ENCODE data around the gene IGHMBP2.

The IGHMBP2 gene

DNA sequence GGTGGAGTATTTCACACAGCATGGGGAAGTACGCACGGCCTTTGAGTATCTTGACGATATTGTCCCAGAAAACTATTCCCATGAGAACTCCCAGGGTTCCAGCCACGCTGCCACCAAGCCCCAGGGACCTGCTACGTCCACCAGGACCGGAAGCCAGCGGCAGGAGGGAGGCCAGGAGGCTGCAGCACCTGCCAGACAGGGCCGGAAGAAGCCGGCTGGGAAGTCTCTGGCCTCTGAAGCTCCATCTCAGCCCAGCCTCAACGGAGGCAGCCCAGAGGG, 32.6 kb downstream of the IGHMBP2 start:
- Histone ChIP-seq H3K27ac (ENCODE audit: low read length) (no peak overlapping the region), H3K9me3 (ENCODE audit: control insufficient read depth in 1 of 2, low read length in 2 of 2) (no peaks in the 10 kb centered on the region), H3K4me1 (ENCODE audit: control insufficient read depth in 1 of 2, insufficient read depth in 2 of 2, low read length in 2 of 2) (no peaks in the 10 kb centered on the region), H3K36me3 (ENCODE audit: control insufficient read depth in 1 of 2, insufficient read depth in 2 of 2, low read length in 2 of 2) (peaks cover 30 to 75% of the 10 kb centered on the region in 2 donors), H3K27me3 (ENCODE audit: low read depth, low read length) (no peaks in the 10 kb centered on the region), H3K4me3 (ENCODE audit: low read depth in 1 of 2, low read length in 2 of 2) (no peak overlapping the region)

DNA sequence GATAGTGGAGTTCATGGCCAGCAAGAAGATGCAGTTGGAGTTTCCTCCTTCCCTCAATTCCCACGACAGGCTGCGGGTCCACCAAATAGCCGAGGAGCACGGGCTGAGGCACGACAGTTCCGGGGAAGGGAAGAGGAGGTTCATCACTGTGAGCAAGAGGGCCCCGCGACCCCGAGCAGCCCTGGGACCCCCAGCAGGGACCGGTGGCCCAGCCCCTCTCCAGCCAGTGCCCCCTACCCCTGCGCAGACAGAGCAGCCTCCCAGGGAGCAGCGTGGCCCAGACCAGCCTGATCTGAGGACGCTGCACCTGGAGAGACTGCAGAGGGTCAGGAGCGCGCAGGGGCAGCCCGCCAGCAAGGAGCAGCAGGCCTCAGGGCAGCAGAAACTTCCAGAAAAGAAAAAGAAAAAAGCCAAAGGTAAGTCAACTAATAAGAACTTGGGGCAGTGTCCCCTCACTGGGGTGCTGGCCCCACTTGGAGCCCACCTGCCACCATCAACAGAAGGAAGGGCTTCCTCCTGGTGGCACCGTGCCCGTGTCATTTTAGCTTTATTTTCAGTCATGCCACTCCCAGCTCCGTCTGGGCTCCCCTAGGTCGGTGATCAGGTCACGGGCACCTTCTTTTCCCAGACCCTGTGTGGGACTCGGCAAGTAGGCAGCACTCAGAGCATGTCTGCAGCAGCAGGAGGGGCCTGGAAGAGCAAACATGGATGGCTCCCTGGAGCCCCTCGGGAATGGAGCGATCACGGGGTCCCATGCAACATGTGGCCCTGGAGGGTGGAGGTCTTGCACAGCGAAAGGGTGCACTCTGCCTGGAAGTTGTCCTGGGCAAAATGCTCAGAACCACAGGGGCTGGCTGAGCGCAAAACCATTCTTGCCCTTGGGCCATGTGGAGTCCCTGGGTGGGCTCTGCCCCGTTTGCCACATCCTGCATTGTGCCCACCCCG, 33.3 kb downstream of the IGHMBP2 start:
- no peak overlapping the region for H3K27ac ChIP-seq (ENCODE audit: low read length)
- H3K4me3 ChIP-seq (ENCODE audit: low read depth in 1 of 2, low read length in 2 of 2): no peak overlapping the region
- no peaks in the 10 kb centered on the region for H3K4me1 ChIP-seq (ENCODE audit: control insufficient read depth in 1 of 2, insufficient read depth in 2 of 2, low read length in 2 of 2)
- H3K27me3 ChIP-seq (ENCODE audit: low read depth, low read length): no peaks in the 10 kb centered on the region
- no peaks in the 10 kb centered on the region for H3K9me3 ChIP-seq (ENCODE audit: control insufficient read depth in 1 of 2, low read length in 2 of 2)
- H3K36me3 ChIP-seq (ENCODE audit: control insufficient read depth in 1 of 2, insufficient read depth in 2 of 2, low read length in 2 of 2): peaks cover 30 to 71% of the 10 kb centered on the region in 2 donors

DNA sequence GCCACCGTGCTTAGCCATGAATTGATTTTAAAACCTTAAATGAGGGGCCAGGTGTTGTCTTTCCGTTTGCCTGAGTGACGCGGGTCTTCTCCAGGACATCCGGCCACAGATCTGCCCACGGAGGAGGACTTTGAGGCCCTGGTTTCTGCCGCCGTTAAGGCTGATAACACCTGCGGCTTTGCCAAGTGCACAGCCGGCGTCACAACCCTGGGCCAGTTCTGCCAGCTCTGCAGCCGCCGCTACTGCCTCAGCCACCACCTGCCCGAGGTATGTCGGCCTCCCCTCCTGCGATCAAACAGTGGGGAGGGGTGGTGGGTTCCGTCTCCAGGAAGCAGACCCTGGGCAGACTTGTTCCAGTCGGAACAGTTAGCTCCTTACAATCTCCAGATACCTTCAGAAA, 34.4 kb downstream of the IGHMBP2 start:
- Histone ChIP-seq H3K27me3 (ENCODE audit: low read depth, low read length) (no peaks in the 10 kb centered on the region), H3K4me1 (ENCODE audit: control insufficient read depth in 1 of 2, insufficient read depth in 2 of 2, low read length in 2 of 2) (peaks cover 0 to 5% of the 10 kb centered on the region in 2 donors), H3K36me3 (ENCODE audit: control insufficient read depth in 1 of 2, insufficient read depth in 2 of 2, low read length in 2 of 2) (peaks cover 30 to 65% of the 10 kb centered on the region in 2 donors), H3K9me3 (ENCODE audit: control insufficient read depth in 1 of 2, low read length in 2 of 2) (no peaks in the 10 kb centered on the region), H3K4me3 (ENCODE audit: low read depth in 1 of 2, low read length in 2 of 2) (no peak overlapping the region), H3K27ac (ENCODE audit: low read length) (no peak overlapping the region)

DNA sequence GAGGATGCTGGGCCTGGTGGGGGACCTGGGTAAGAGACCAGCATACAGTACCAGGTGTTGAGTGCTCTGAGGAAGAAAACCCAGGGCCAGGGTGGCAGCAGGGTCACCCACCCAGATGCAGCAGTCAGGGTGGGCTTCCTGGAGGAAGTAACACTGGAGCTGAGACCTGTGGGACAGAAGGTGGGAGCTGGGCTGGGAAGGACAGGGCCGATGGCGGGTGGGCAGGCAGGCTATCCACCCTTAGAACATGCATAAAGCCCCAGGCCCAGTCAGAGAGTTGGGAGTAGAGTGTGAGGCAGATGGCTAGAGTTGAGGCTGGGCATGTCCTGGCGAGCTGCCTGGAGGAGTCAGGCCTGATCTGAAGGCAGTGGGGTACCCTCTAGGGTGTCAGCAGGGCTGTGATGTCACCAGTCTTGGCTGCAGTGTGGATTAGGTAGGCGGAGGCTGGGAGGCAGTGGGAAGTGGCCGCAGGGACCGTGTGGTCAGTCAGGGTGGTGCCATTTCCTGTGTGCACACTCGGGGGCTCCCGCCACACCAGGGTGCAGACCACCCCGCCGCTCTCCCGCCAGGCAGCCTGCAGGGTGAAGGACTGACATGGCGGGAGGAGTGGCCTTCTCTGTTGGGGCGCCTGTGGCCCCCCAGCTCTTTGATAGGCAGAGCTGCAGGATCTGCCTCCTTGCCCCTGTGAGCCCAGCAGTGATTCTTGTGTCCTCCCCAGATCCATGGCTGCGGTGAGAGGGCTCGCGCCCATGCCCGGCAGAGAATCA, 35.3 kb downstream of the IGHMBP2 start:
- H3K4me1 ChIP-seq (ENCODE audit: control insufficient read depth in 1 of 2, insufficient read depth in 2 of 2, low read length in 2 of 2): peaks cover 0 to 14% of the 10 kb centered on the region in 2 donors
- H3K4me3 ChIP-seq (ENCODE audit: low read depth in 1 of 2, low read length in 2 of 2): no peak overlapping the region
- peaks cover 29 to 61% of the 10 kb centered on the region in 2 donors for H3K36me3 ChIP-seq (ENCODE audit: control insufficient read depth in 1 of 2, insufficient read depth in 2 of 2, low read length in 2 of 2)
- no peaks in the 10 kb centered on the region for H3K9me3 ChIP-seq (ENCODE audit: control insufficient read depth in 1 of 2, low read length in 2 of 2)
- no peak overlapping the region for H3K27ac ChIP-seq (ENCODE audit: low read length)
- no peaks in the 10 kb centered on the region for H3K27me3 ChIP-seq (ENCODE audit: low read depth, low read length)

DNA sequence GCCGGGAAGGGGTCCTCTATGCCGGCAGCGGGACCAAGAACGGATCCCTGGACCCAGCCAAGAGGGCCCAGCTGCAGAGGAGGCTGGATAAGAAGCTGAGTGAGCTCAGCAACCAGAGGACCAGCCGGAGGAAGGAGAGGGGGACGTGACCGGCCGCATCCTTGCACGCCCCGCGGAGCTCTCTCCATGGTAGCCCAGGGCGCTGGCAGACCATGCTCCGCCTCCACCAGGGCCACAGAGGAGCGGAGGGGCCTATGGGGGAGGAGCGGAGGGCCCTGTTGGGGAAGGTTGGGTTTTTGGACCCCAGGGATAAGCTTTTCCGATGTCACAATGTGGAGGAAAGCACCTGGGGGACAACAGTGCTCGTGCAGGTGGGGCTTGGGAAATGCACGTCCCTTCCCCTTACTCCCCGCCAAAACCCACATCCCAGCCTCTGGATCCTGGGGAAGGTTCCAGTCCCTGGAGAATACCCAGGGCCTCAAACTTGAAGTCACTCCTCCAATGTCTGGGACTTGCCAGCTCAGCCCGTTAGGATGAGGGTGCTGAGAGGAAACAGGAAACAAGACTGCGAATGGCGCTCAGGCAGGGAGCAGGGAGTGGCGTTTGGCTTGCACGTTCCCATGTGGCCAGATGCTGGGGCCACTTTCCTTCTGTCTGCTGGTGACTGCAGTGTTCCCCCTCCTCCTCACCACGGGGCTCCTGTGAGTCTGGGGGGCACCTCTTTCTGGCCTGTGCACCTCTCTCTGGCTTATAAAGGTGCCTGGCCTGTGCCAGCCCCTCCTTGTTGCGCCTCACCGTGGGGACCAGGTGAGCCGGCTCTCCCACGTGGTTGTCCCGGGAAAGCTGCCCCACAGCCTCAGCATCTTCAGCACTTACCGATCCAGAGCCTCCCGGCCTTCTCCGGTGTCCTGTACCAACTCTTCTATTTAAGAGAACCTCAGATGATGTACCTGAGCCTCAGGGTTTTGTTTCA, 36.2 kb downstream of the IGHMBP2 start:
- no peaks in the 10 kb centered on the region for H3K9me3 ChIP-seq (ENCODE audit: control insufficient read depth in 1 of 2, low read length in 2 of 2)
- no peak overlapping the region for H3K27ac ChIP-seq (ENCODE audit: low read length)
- no peak overlapping the region for H3K4me3 ChIP-seq (ENCODE audit: low read depth in 1 of 2, low read length in 2 of 2)
- H3K4me1 ChIP-seq (ENCODE audit: control insufficient read depth in 1 of 2, insufficient read depth in 2 of 2, low read length in 2 of 2): peaks cover 0 to 14% of the 10 kb centered on the region in 2 donors
- peaks cover 21 to 53% of the 10 kb centered on the region in 2 donors for H3K36me3 ChIP-seq (ENCODE audit: control insufficient read depth in 1 of 2, insufficient read depth in 2 of 2, low read length in 2 of 2)
- H3K27me3 ChIP-seq (ENCODE audit: low read depth, low read length): no peaks in the 10 kb centered on the region

DNA sequence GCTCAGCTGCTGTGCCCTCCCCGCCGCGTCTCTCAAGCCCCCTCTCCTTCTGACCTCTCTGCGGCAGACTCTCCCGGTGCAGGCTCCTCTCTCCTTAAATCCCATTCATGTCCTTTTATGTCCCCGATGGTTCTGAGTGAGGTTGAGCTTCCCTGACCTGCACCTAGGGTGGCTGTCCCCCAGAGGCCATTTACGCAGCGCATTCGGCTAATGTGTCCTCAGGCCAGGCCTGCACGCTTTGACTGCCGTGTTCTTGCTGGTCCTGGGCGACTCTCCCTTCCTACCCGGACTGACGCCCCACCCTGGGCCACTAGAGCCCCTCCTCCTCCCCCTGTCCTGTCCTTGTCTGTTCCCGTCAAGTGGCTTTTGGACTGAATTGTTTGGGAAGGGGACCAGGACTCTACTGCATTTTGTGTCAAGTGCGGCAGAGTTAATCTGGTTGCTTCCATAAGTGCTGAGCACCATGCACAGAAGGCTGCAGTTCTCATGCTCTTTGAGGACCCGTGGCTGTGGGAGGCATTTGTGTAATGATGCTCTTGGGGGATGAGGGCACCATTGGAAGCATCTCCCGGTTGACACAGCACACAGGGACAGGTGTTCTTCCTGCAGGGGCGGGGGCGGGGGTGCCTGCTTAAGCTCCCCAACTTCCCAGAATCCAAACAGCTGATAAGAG, 37.1 kb downstream of the IGHMBP2 start:
- Histone ChIP-seq H3K27me3 (ENCODE audit: low read depth, low read length) (no peaks in the 10 kb centered on the region), H3K4me3 (ENCODE audit: low read depth in 1 of 2, low read length in 2 of 2) (no peak overlapping the region), H3K36me3 (ENCODE audit: control insufficient read depth in 1 of 2, insufficient read depth in 2 of 2, low read length in 2 of 2) (peaks cover 16 to 45% of the 10 kb centered on the region in 2 donors), H3K27ac (ENCODE audit: low read length) (no peak overlapping the region), H3K4me1 (ENCODE audit: control insufficient read depth in 1 of 2, insufficient read depth in 2 of 2, low read length in 2 of 2) (peaks cover 0 to 19% of the 10 kb centered on the region in 2 donors), H3K9me3 (ENCODE audit: control insufficient read depth in 1 of 2, low read length in 2 of 2) (no peaks in the 10 kb centered on the region)

DNA sequence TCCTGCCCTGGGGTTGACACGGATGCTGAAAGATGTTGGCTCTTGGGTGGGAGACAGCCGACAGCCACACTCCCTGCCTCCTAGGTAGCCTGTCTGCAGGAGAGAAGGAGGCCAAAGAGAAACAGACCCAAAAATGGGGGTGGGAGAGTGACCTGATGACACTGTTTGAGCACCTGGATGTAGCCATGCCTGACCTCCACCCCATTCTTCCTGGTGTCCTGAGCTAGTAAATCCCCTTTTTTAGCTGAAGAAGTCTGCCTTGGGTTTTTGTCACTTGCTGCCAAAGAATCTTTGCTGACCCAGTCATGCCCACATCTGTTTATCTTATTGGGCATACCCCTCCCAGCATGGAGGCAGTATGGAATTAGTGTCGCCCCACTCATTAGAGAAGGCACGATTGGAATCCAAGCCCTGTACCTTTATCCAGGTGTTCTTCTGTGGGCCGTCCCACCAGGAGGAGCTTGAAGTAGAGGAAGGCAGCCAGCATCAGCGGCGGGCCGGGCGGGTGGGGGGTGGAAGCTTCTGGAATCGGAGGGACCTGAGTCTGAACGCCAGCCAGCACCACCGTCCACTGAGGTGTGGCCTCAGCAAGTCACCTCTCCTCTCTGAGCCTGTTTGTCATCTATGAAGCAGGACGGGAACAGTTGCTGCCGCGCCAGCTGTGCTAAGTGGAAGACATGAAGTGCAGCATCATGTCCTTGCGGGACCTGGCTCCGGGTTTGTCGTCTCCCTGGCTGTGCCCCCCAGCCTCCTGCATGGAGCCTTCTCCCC, 37.8 kb downstream of the IGHMBP2 start:
- Histone ChIP-seq H3K4me1 (ENCODE audit: control insufficient read depth in 1 of 2, insufficient read depth in 2 of 2, low read length in 2 of 2) (peaks cover 0 to 24% of the 10 kb centered on the region in 2 donors), H3K27ac (ENCODE audit: low read length) (peak overlapping the region; percentile 75), H3K9me3 (ENCODE audit: control insufficient read depth in 1 of 2, low read length in 2 of 2) (no peaks in the 10 kb centered on the region), H3K4me3 (ENCODE audit: low read depth in 1 of 2, low read length in 2 of 2) (peak overlapping the region in 1 of 2 donors; percentile 0), H3K36me3 (ENCODE audit: control insufficient read depth in 1 of 2, insufficient read depth in 2 of 2, low read length in 2 of 2) (peaks cover 16 to 38% of the 10 kb centered on the region in 2 donors), H3K27me3 (ENCODE audit: low read depth, low read length) (no peaks in the 10 kb centered on the region)

DNA sequence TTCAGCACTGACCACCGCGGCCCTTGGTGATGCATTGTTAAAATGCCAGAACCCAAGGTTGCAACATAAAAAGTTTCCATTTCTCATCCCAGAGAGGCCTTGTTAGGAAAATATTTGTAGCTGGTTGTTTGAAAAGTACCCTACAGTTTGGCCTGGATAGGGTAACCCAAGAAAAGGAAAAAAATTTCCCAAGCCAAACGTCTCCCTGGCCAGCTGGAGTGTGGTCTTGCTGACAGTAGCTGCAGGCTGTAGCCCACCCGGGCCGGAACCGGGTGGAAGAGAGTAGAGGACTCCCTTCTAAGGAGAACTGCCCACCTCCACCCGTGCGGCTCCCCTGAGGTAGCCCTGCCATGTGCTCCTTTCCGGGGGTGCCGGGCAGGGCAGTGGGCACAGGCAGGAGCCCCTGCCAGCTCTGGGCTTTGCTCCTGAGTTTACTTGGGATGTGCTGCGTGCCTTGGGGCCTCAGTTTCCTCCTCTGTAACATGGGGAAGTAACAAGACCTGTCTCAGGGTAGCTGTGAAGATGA, 38.5 kb downstream of the IGHMBP2 start:
- H3K36me3 ChIP-seq (ENCODE audit: control insufficient read depth in 1 of 2, insufficient read depth in 2 of 2, low read length in 2 of 2): peaks cover 14 to 31% of the 10 kb centered on the region in 2 donors
- peak overlapping the region; percentile 75 for H3K27ac ChIP-seq (ENCODE audit: low read length)
- H3K27me3 ChIP-seq (ENCODE audit: low read depth, low read length): no peaks in the 10 kb centered on the region
- H3K9me3 ChIP-seq (ENCODE audit: control insufficient read depth in 1 of 2, low read length in 2 of 2): no peaks in the 10 kb centered on the region
- peaks cover 6 to 30% of the 10 kb centered on the region in 2 donors for H3K4me1 ChIP-seq (ENCODE audit: control insufficient read depth in 1 of 2, insufficient read depth in 2 of 2, low read length in 2 of 2)
- H3K4me3 ChIP-seq (ENCODE audit: low read depth in 1 of 2, low read length in 2 of 2): peak overlapping the region in 1 of 2 donors; percentile 0

DNA sequence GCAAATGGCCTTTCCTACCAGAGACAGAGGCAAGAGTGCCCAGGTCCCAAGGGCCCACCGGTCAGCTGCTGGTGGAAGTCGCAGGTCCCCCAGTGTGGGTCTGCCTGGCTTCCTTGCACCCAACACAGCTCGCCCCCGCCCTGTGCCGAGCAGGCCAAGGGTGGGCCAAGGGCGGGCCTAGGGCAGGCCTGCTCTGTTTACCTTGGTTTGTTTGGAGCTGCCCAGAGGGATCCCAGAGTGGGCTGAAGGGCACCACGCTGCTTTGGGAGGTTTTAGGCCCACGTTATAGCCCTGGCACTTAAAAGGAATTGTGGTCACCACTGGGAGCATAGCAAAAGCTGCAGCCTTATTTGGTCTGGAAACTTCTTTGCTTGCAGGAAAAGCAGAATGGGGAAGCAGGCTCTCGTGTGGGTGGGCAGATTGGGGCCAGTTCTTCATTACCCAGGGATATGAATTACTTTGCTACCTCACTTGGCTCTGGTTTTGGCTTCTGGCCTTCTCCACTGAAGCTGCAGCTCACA, 39.1 kb downstream of the IGHMBP2 start:
- Histone ChIP-seq H3K27me3 (ENCODE audit: low read depth, low read length) (no peaks in the 10 kb centered on the region), H3K4me3 (ENCODE audit: low read depth in 1 of 2, low read length in 2 of 2) (peak overlapping the region in 1 of 2 donors; percentile 0), H3K4me1 (ENCODE audit: control insufficient read depth in 1 of 2, insufficient read depth in 2 of 2, low read length in 2 of 2) (peaks cover 6 to 37% of the 10 kb centered on the region in 2 donors), H3K36me3 (ENCODE audit: control insufficient read depth in 1 of 2, insufficient read depth in 2 of 2, low read length in 2 of 2) (peaks cover 10 to 24% of the 10 kb centered on the region in 2 donors), H3K27ac (ENCODE audit: low read length) (peak overlapping the region; percentile 75), H3K9me3 (ENCODE audit: control insufficient read depth in 1 of 2, low read length in 2 of 2) (no peaks in the 10 kb centered on the region)
